A172 (cell line): ENCODE results near the gene ZNF664. TPM values are rescaled to one million over a fixed set of nuclear protein-coding genes. Genes with fewer than 3 reads are reported as not detected.

Experiments
- total RNA-seq: library from RNA; depleted of rRNA; stranded (reverse); fragments of >200 nt; shearing (Covaris generic); gene quantifications from 2 replicates; pipeline ENCODE4 v1.2.3, GENCODE V29; 2014; rRNA removed

Gene ZNF664
- total RNA-seq, 1 experiment from 2014 or later = 70.0 TPM

Other genes with a start within 250 kb of the ZNF664 start
- 0.09 and 1.1 TPM in 2 replicates for gene DNAH10, start 210.9 kb upstream of the ZNF664 start, total RNA-seq
- gene CCDC92, start 384 bp upstream of the ZNF664 start, total RNA-seq = 7.9 and 10.0 TPM in 2 replicates